MCF 10A (cell line): ENCODE measurements around the gene ITGA4. TPM values are rescaled to one million over a fixed set of nuclear protein-coding genes. Genes with fewer than 3 reads are reported as not detected.
A peak's percentile ranks its signal among the peaks of the same experiment; 100 is the strongest.

Source experiments
- BruUV-seq: library from RNA; stranded (reverse); fragments of 400-500 nt; replicated peaks from 2 replicates; lab custom pipeline; 2021; lab: Mats Ljungman, UMichigan
- CTCF ChIA-PET: fragments of 300-600 bp; sonication (Branson Sonifier 250); formaldehyde crosslinking; extraction: SDS; loops from one replicate; lab custom pipeline; 2021; ENCODE audit warnings: antibody characterized with exemption, inconsistent platforms; lab: Yijun Ruan, JAX
- POLR2A ChIA-PET: fragments of 300-600, 350-650 bp; sonication (Branson Sonifier 250); formaldehyde crosslinking; extraction: SDS; loops from one replicate; lab custom pipeline; 2020; ENCODE audit warnings: antibody characterized with exemption, inconsistent platforms; lab: Yijun Ruan, JAX
- DNase-seq: peaks from one replicate; pipeline ENCODE4 v3.0.0-alpha.2; 2018; ENCODE audit not compliant: unreplicated experiment
- H3K27ac Mint-ChIP-seq: one replicate; pipeline ENCODE4 v1.8.0; 2022; ENCODE audit warnings: mild to moderate bottlenecking, low read depth, mixed read lengths; ENCODE audit not compliant: unreplicated experiment
- H3K27me3 Mint-ChIP-seq: one replicate; pipeline ENCODE4 v1.8.0; 2022; ENCODE audit warnings: mixed read lengths; ENCODE audit not compliant: insufficient read depth, unreplicated experiment
- H3K36me3 Mint-ChIP-seq: one replicate; pipeline ENCODE4 v1.8.0; 2022; ENCODE audit warnings: mild to moderate bottlenecking, moderate library complexity, mixed read lengths; ENCODE audit not compliant: insufficient read depth, unreplicated experiment
- H3K4me1 Mint-ChIP-seq: one replicate; pipeline ENCODE4 v1.8.0; 2022; ENCODE audit warnings: mixed read lengths; ENCODE audit not compliant: insufficient read depth, unreplicated experiment
- H3K4me3 Mint-ChIP-seq: one replicate; pipeline ENCODE4 v1.8.0; 2022; ENCODE audit warnings: mild to moderate bottlenecking, moderate library complexity, mixed read lengths; ENCODE audit not compliant: unreplicated experiment
- H3K9me3 Mint-ChIP-seq: one replicate; pipeline ENCODE4 v1.8.0; 2022; ENCODE audit warnings: mixed read lengths; ENCODE audit not compliant: unreplicated experiment
- intact Hi-C: fragments of 100-400 bp; cut with micrococcal nuclease; formaldehyde crosslinking; loops from 2 replicates; pipeline ENCODE4 v1.14.1; 2022
- total RNA-seq: library from RNA; stranded (reverse); gene quantifications from 2 replicates; pipeline ENCODE4 v1.2.3, GENCODE V29; 2022
- TF ChIP-seq, protein P1 (sequence below): fragments of 200-600 bp; IDR thresholded peaks from one replicate; pipeline ENCODE4 v1.8.0; 2022; ENCODE audit warnings: antibody characterized with exemption, mild to moderate bottlenecking; ENCODE audit not compliant: unreplicated experiment

ITGA4 gene
- total RNA-seq, 1 experiment from 2014 or later: 0.19 TPM

DNA sequence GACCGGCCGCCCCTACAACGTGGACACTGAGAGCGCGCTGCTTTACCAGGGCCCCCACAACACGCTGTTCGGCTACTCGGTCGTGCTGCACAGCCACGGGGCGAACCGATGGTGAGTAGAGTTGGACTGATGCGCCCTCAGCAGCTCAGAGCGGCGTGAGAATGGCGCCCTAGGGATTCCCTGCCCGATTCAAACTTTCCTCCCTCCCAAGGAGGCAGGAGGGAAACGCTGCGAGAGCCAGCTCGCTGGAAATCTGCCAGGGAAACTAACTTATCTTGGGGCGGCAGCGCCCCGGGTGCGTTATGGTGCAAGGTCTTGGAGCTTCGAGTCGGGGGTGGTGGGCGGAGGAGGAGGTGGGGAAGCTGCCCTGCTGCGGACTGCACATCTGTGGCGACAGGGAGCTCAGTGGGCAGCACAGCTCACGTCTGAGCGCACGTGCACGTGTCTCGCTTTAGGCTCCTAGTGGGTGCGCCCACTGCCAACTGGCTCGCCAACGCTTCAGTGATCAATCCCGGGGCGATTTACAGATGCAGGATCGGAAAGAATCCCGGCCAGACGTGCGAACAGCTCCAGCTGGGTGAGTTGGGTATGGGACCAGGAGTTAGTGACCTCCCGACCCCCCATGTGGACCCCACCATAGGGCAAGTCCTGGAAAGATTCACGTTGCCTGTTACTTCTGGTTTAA, 697 bp downstream of the ITGA4 start:
- no peaks in the 10 kb centered on the region for H3K36me3 Mint-ChIP-seq
- TF ChIP-seq, protein P1, sequence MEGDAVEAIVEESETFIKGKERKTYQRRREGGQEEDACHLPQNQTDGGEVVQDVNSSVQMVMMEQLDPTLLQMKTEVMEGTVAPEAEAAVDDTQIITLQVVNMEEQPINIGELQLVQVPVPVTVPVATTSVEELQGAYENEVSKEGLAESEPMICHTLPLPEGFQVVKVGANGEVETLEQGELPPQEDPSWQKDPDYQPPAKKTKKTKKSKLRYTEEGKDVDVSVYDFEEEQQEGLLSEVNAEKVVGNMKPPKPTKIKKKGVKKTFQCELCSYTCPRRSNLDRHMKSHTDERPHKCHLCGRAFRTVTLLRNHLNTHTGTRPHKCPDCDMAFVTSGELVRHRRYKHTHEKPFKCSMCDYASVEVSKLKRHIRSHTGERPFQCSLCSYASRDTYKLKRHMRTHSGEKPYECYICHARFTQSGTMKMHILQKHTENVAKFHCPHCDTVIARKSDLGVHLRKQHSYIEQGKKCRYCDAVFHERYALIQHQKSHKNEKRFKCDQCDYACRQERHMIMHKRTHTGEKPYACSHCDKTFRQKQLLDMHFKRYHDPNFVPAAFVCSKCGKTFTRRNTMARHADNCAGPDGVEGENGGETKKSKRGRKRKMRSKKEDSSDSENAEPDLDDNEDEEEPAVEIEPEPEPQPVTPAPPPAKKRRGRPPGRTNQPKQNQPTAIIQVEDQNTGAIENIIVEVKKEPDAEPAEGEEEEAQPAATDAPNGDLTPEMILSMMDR: no peak
- DNase-seq: no peak
- peak overlapping the region; percentile 62 for H3K4me3 Mint-ChIP-seq
- CTCF ChIA-PET: interaction anchor here (0.5 to 2.3 kb wide), 7 partner anchors 9 to 1333 kb away, joined by 3 to 13 read pairs (median 3); no protein-coding TSS in a partner anchor
- no peak overlapping the region for H3K27ac Mint-ChIP-seq
- intact Hi-C loops: no loop called here
- no peaks in the 10 kb centered on the region for H3K9me3 Mint-ChIP-seq
- BruUV-seq: no TSS peak
- POLR2A ChIA-PET: no interaction called here
- no peaks in the 10 kb centered on the region for H3K27me3 Mint-ChIP-seq
- H3K4me1 Mint-ChIP-seq: no peaks in the 10 kb centered on the region

DNA sequence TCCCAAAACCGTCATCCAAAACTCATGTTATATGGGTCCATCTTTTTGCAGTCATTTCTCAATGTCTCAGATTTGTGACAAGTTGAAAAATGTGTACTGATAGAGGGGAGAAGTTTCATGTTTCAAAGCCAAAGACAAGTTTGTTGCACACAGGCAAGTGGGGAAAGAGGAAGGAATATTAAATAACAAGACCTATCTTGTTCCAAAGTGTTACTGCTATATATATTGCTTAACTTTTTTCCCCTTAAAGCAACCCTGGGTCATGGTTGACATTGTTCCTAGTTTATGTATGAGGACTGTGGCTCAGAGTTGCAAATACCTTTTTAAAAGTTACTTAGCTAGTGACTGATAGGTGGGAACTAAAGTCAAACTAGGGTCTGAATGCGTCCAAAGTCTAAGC, 1.7 kb downstream of the ITGA4 start:
- intact Hi-C loops: no loop called here
- H3K4me1 Mint-ChIP-seq: no peaks in the 10 kb centered on the region
- CTCF ChIA-PET: interaction anchor here (0.6 to 2.3 kb wide), 3 partner anchors 23 to 353 kb away, joined by 3 to 13 read pairs (median 3); no protein-coding TSS in a partner anchor
- TF ChIP-seq, protein P1: no peak
- BruUV-seq: no TSS peak
- no peaks in the 10 kb centered on the region for H3K36me3 Mint-ChIP-seq
- no peak for DNase-seq
- H3K27me3 Mint-ChIP-seq: no peaks in the 10 kb centered on the region
- POLR2A ChIA-PET: no interaction called here
- H3K4me3 Mint-ChIP-seq: no peak overlapping the region
- H3K27ac Mint-ChIP-seq: no peak overlapping the region
- no peaks in the 10 kb centered on the region for H3K9me3 Mint-ChIP-seq

DNA sequence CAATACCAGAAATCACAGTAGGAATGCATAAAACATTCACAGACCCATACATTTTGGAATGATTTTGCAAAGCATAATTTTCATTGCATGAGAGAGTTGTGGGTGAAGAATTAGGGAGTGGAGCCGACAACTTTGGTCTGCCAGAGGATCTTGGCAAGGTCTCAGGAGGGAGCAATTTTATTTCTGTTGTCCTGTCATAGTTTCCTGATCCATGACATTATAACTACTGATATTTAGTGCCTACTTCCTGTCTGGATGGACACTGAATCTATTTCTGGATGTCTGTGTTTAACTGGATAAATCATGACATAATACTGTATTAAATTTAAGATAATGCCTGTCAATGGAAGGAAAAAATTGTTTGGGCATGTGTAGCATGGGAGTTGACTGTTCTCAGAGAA, 2.4 kb downstream of the ITGA4 start:
- no TSS peak for BruUV-seq
- CTCF ChIA-PET: interaction anchor here (0.6 kb wide), 1 partner anchor 63 kb away, joined by 3 read pairs; no protein-coding TSS in a partner anchor
- DNase-seq: no peak
- H3K9me3 Mint-ChIP-seq: no peaks in the 10 kb centered on the region
- POLR2A ChIA-PET: no interaction called here
- H3K27ac Mint-ChIP-seq: no peak overlapping the region
- intact Hi-C loops: loop anchor here (10.0 kb wide), 1 partner anchor 255 kb away; no protein-coding TSS in a partner anchor
- H3K4me3 Mint-ChIP-seq: no peak overlapping the region
- TF ChIP-seq, protein P1: no peak
- no peaks in the 10 kb centered on the region for H3K27me3 Mint-ChIP-seq
- no peaks in the 10 kb centered on the region for H3K4me1 Mint-ChIP-seq
- H3K36me3 Mint-ChIP-seq: no peaks in the 10 kb centered on the region

DNA sequence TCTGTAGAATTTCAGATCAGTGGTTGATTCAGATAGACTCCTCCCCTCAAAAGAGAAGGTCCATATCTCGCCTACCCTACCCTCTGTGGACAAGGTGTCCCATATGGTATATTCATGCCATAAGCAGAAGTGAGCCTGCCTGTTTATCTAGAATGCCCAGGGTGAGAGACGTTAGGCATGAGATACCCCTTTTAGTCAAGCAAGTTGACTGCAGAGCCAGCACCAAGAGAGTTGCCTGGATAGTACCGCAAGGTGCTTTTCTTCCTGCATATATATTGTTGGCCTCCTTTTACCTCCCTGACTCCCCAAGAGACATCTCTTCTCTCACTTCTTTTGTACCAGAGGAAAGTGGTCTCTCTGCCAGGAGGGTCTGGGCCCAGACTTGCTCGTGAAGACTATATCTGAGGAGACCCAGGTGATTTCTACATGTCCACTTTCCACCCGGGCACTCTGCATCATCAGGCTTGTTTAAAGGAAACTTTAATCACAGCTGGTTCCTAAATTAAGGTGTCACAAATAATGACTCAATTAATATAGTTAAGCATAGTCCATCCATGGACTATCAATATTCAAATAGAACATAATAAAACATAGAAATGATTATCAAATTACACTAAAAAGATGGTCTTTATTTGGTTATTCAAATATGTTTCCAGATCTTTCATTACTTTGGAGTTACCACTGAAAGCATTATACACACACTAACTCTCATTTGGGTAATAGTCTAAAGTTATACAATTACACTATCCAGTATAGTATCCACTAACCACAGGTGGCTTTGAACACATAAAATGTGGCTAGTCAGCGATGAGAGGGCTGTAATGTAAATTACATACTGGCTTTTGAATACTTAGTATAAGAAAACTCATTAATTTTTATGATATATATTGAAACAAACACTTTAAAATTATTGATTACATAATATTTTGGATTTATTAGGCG, 4.1 kb downstream of the ITGA4 start:
- no peak overlapping the region for H3K4me3 Mint-ChIP-seq
- CTCF ChIA-PET: interaction anchor here (0.6 to 1.1 kb wide), 3 partner anchors 282 to 356 kb away, joined by 3 read pairs; no protein-coding TSS in a partner anchor
- no peak for DNase-seq
- H3K9me3 Mint-ChIP-seq: no peaks in the 10 kb centered on the region
- POLR2A ChIA-PET: no interaction called here
- H3K36me3 Mint-ChIP-seq: no peaks in the 10 kb centered on the region
- TF ChIP-seq, protein P1: no peak
- intact Hi-C loops: loop anchor here (10.0 kb wide), 1 partner anchor 253 kb away; no protein-coding TSS in a partner anchor
- H3K4me1 Mint-ChIP-seq: no peaks in the 10 kb centered on the region
- no peak overlapping the region for H3K27ac Mint-ChIP-seq
- BruUV-seq: no TSS peak
- no peaks in the 10 kb centered on the region for H3K27me3 Mint-ChIP-seq
